Activated gamma-delta T cell (primary cell): Measurements from ENCODE around the gene DLG3.
A peak's percentile ranks its signal among the peaks of the same experiment; 100 is the strongest.

ENCODE experiments used
- DNase-seq: peaks from one replicate; lab custom pipeline; 2025; lab: John Stamatoyannopoulos, UW

The DLG3 gene

GRCh38 chrX:70437921-70438665, 6.5 kb upstream of the DLG3 start:
- no peak for DNase-seq

GRCh38 chrX:70439016-70439415, 5.6 kb upstream of the DLG3 start:
- DNase-seq, result no peak

DNA sequence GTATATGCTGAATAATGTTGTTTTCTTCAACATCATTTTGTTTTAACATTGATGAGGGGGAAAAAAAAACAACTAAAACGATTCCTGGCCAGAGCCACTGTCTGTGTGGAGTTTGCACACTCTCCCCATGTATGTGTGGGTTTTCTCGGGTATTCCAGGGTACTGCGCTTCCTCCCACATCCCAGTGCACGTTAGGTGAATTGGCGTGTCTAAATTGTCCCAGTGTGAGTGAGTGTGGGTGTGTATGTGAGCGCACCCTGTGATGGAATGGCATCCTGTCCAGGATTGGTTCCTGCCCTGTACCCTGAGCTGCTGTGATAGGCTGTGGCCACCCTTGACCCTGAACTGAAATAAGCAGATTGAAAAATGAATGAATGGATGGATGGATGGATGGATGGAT, 2.4 kb upstream of the DLG3 start:
- no peak for DNase-seq

DNA sequence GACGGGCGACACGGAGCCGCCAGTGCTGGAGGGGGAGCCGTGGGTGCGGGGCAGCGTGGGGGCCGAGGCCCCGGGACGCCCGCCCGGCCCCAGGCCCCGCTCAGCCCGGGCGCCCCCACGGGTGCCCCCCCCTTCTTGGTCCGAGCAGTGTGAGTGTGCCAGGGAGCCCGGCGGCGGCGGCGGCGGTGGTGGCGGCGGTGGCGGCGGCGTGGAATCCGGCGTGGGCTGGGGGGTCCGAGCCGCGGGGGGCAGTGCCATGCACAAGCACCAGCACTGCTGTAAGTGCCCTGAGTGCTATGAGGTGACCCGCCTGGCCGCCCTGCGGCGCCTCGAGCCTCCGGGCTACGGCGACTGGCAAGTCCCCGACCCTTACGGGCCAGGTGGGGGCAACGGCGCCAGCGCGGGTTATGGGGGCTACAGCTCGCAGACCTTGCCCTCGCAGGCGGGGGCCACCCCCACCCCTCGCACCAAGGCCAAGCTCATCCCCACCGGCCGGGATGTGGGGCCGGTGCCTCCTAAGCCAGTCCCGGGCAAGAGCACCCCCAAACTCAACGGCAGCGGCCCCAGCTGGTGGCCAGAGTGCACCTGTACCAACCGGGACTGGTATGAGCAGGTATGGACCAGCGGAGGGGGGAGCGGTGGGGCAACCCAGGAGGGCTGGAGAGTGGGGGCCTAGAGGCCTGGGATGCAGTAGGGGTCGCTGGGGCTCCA, 466 bp downstream of the DLG3 start:
- peak; percentile 18 for DNase-seq

DNA sequence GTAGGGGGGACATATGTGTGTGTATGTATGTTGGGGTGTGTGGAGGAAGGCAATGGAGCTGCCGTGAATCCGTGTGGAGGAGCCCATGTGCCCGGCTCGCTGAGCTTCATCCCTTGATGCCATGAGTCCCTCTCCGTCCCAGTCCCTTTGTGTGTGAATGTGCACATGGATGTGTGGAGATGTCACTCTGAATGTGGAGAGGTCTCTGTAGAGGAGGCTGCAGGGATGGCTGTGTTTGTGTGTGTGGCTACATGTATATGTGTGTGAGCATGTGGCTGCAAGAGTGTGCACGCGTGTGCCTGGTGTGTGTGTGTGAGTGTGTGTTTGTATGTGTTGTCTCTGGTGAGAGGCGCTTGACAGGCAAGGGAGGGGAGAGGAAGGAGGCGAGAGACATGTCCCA, 1.3 kb downstream of the DLG3 start:
- DNase-seq, result no peak

- no peak for DNase-seq
Observed at GRCh38 chrX:70446380-70447350, 2.0 kb downstream of the DLG3 start.

DNA sequence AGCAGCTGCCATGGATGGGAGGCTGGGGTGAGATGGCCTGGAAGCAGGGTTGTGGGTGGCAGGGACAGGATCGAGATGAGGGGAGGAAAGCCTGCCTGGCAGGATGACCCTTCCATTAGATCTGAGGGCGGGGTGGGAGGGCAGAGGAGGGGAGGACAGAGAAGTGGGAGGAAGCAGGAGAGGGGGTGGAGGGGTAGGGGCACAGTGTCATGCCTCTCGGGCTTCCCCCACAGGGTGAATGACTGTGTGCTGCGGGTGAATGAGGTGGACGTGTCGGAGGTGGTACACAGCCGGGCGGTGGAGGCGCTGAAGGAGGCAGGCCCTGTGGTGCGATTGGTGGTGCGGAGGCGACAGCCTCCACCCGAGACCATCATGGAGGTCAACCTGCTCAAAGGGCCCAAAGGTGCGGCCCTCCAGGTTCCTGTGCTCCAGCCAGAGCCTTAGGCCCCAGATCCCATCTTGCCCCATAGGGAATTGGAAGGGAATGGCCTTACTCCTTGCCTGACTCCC, 4.9 kb downstream of the DLG3 start:
- no peak for DNase-seq

- peak; percentile 22 for DNase-seq
Observed at GRCh38 chrX:70452143-70452733, 7.6 kb downstream of the DLG3 start.

DNA sequence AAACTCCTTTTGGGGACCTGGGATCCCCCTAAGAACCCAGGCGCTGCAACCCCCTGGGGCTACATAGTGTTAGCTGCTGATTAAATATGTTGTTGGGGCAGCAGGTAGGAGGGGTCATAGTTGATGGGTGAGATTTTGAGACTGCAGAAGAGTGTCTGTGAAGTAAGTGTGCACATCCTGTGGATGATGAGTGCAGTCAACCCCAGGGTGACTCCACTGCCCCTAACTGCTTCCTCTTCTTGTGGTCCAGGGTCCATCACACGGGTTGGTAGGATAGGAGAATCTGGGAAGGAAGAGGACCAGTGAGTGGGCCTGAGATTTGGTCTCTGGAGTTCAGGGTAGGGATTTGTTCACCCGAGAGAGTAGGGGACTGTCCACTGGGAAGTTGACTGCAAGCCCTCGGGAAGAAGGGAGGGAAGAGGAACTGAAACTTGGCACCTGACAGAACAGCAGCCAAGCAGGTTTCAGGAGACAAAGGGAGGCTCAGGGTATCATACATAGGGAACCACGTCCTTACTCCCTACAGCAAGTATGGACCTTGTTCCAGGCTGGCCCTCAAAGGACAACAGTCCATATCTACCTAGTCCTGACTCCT, 8.5 kb downstream of the DLG3 start:
- no peak for DNase-seq

DNA sequence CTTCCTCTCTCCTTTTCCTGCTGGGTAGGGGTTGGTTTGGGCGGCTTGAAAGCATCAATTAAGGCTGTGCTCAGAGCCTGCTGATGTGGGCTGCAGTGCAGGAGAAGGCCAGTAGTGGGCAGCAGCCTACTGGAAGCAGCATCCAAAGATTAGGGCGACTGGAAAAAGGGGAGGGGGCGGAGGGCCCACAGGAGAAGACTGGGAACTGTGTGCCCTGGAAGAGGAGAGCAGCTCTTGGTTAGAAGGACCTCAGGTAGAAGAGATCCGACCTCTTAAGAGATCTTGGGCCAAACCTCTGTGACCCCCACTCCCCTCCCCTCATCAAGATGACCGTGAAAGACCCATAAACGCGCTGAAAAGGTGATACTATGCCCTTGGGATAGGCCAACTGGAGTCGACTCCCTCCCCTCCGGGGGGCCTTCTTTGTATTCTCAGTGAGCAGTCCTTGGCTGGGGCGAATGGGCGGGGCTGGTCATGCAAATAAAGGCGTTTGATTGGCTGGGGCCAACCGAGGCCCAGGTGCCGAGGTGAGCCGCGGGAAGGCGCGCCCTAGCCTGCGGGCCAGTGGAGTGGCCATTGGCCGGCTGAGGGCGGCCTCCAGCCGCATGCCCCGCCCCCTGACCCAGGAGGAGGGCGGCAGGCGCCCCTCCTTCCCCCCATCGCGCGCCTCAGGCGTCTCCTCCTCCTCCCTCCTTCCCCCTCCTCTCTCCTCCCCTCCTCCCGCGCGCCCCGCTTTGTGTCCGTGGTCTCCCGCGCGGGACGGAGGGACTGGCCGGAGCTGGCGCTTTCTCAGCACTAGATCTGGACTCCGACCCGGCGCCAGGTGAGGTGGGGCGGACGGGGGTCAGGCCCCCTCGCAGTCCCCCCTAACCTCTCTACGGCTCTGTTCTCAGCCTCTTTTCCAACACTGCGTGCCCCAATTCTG, 10.1 kb downstream of the DLG3 start:
- DNase-seq, result peak; percentile 61

- no peak for DNase-seq
Observed at GRCh38 chrX:70455366-70456202, 10.9 kb downstream of the DLG3 start.

GRCh38 chrX:70456256-70456655, 11.6 kb downstream of the DLG3 start:
- no peak for DNase-seq

DNA sequence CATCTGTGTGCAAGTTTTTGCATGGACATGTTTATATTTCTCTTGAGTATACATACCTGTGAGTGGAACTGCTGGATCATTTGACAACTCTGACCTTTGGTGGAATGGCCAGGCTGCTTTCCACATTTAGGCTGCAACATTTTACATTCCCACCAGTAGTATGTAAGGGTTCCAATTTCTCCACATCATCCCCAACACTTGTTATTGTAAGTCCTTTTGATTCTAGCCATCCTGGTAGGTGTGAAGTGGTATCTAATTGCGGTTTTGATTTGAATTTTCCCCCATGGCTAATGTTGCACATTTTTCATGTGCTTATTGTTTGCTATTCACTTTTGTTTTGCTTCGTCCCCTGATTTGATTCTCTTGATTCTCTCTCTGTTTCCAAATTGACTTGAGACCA, 16.4 kb downstream of the DLG3 start:
- no peak for DNase-seq

DNA sequence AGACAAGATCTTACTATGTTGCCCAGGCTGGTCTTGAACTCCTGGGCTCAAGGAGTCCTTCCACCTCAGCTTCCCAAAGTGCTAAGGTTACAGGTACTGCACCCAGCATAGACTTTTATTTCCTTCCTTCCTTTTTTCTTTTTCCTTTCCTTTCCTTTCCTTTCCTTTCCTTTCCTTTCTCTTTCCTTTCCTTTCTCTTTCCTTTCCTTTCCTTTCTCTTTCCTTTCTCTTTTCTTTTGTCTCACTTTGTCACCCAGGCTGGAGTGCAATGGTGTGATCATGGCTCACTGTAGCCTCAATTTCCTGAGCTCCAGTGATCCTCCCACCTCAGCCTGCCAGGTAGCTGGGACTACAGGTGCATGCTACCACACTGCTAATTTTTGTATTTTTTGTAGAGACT, 19.4 kb downstream of the DLG3 start:
- no peak for DNase-seq

- DNase-seq, result no peak
Observed at GRCh38 chrX:70466968-70467367, 22.3 kb downstream of the DLG3 start.

- no peak for DNase-seq
Observed at GRCh38 chrX:70468709-70469108, 24.1 kb downstream of the DLG3 start.

DNA sequence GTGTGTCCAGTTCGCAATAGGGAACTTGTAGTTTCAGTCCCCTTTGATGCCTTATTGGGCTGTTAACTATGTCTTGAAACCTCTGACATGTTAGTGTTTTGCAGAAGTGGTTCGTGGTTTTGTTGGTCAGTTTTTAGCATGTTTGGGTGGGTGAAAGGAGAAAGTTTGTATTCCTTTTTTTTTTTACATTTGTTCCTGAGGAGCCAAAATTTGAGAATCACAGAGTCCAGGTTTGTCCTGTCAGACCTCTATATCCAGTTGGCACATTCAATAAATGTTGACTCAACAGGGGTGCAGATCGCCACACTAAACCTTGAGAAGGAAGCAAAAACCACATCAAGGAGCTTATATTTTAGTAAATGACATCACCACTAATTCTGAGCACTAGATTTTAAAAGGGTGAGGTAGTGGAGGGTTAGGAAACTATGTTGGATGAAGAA, 26.2 kb downstream of the DLG3 start:
- no peak for DNase-seq

- DNase-seq, result no peak
Observed at GRCh38 chrX:70476166-70476933, 31.7 kb downstream of the DLG3 start.
